Measurements from ENCODE around the gene POGZ. TPM values are rescaled to one million over a fixed set of nuclear protein-coding genes. Genes with fewer than 3 reads are reported as not detected.

POGZ gene
- total RNA-seq, 1 experiment from 2014 or later = 102 TPM

DNA sequence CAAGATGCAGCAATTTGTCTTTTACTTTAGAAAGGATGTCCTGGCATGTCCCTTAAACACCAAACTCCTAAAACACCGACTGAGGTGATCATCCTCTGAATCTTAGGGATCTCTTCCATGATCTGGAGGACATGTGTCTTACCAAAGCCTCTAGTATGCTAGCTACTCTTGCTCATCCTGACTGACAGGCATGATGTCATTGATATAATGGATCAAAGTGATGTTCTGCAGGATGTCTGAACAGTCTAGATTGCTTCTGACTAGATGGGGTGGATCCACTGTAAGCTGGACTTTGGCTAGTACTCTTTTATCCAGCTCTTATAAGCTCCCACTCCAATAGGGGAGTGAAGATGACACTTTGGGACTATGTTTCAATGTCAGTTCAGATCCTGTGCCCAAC is 40.6 kb upstream of the POGZ start:
- Histone ChIP-seq H4K8ac (replicated peaks; ENCODE audit: insufficient read length, low read depth, low read length) (no peak overlapping the region), H3K79me2 (ENCODE audit: insufficient read depth, low read length) (no peaks in the 10 kb centered on the region), H3K4me2 (ENCODE audit: insufficient read depth, insufficient read length, low read length) (no peak overlapping the region), H2BK20ac (ENCODE audit: low read depth, low read length, poor library complexity, severe bottlenecking) (no peak overlapping the region), H3K14ac (ENCODE audit: insufficient read depth, low read length) (no peak overlapping the region), H3K27me3 (ENCODE audit: insufficient read depth, low read length) (no peaks in the 10 kb centered on the region), H2BK5ac (ENCODE audit: insufficient read length, low read length) (no peak overlapping the region), H3K23me2 (ENCODE audit: insufficient read length, low read depth, low read length, poor library complexity, severe bottlenecking) (no peaks in the 10 kb centered on the region), H4K91ac (ENCODE audit: insufficient read length, low read depth, low read length) (no peak overlapping the region), H3K4ac (ENCODE audit: low read depth, low read length) (no peak overlapping the region), H3K4me1 (ENCODE audit: insufficient read depth, low read length) (no peaks in the 10 kb centered on the region), H3K18ac (ENCODE audit: insufficient read length, low read depth, low read length) (no peak overlapping the region), H2BK12ac (ENCODE audit: insufficient read length, low read depth, low read length) (no peak overlapping the region), H2AFZ (ENCODE audit: low read length) (no peak overlapping the region), H3K79me1 (ENCODE audit: insufficient read depth, low read depth, low read length, poor library complexity, severe bottlenecking) (no peaks in the 10 kb centered on the region), H3T11ph (ENCODE audit: low read length) (no peak overlapping the region), H2AK5ac (ENCODE audit: insufficient read length, low read length) (no peak overlapping the region), H3K9me3 (ENCODE audit: control insufficient read depth, low read depth, low read length) (no peaks in the 10 kb centered on the region), H2BK15ac (ENCODE audit: low read depth, low read length) (no peak overlapping the region), H2BK120ac (ENCODE audit: low read depth, low read length, poor library complexity, severe bottlenecking) (no peak overlapping the region), H4K20me1 (ENCODE audit: control insufficient read depth, insufficient read depth, insufficient read length) (no peaks in the 10 kb centered on the region), H3K56ac (ENCODE audit: insufficient read length, low read depth, low read length) (no peak overlapping the region), H3K23ac (ENCODE audit: insufficient read length, low read depth, low read length) (no peak overlapping the region), H3K9ac (ENCODE audit: extremely low read depth, insufficient read length, low read length) (no peak overlapping the region), H3K27ac (ENCODE audit: insufficient read length, low read depth, low read length) (no peak overlapping the region), H4K5ac (ENCODE audit: insufficient read length, low read depth, low read length) (no peak overlapping the region)
- TF ChIP-seq, protein P1, sequence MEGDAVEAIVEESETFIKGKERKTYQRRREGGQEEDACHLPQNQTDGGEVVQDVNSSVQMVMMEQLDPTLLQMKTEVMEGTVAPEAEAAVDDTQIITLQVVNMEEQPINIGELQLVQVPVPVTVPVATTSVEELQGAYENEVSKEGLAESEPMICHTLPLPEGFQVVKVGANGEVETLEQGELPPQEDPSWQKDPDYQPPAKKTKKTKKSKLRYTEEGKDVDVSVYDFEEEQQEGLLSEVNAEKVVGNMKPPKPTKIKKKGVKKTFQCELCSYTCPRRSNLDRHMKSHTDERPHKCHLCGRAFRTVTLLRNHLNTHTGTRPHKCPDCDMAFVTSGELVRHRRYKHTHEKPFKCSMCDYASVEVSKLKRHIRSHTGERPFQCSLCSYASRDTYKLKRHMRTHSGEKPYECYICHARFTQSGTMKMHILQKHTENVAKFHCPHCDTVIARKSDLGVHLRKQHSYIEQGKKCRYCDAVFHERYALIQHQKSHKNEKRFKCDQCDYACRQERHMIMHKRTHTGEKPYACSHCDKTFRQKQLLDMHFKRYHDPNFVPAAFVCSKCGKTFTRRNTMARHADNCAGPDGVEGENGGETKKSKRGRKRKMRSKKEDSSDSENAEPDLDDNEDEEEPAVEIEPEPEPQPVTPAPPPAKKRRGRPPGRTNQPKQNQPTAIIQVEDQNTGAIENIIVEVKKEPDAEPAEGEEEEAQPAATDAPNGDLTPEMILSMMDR (conservative IDR thresholded peaks at IDR 0.05) = no peak
- peak overlapping the region in 1 of 3 experiments; percentile 37; a peak in 1 of 7 replicates for H3K27ac Mint-ChIP-seq
- H3K4me1 Mint-ChIP-seq = peaks cover 2 to 7% of the 10 kb centered on the region in 2 experiments; a peak in 3 of 4 replicates
- H3K9me3 Mint-ChIP-seq = no peaks in the 10 kb centered on the region
- no peaks in the 10 kb centered on the region for H3K36me3 Mint-ChIP-seq (ENCODE audit: insufficient read depth in 1 of 3, low read depth in 3 of 3)
- DNase-seq = no peak
- no CpG with 5 or more reads among the region's 1 CpG for WGBS (ENCODE audit: extremely low coverage, insufficient read length, low lambda C conversion rate)
- H3K4me3 Mint-ChIP-seq = no peak overlapping the region
- peaks cover 3% of the 10 kb centered on the region; the same call in 1 of the 2 replicates for H3K27me3 Mint-ChIP-seq (ENCODE audit: low read depth)

Measured in H9 (cell line).